ENCODE results near the gene PNLIPRP2. TPM values are rescaled to one million over a fixed set of nuclear protein-coding genes. Genes with fewer than 3 reads are reported as not detected.

Gene PNLIPRP2
- total and polyA plus RNA-seq, 2 of the 8 experiments (the other 6 are each of a cell fraction or from before 2014, with no cell fraction given) = 0.11 TPM; not detected in 1

DNA sequence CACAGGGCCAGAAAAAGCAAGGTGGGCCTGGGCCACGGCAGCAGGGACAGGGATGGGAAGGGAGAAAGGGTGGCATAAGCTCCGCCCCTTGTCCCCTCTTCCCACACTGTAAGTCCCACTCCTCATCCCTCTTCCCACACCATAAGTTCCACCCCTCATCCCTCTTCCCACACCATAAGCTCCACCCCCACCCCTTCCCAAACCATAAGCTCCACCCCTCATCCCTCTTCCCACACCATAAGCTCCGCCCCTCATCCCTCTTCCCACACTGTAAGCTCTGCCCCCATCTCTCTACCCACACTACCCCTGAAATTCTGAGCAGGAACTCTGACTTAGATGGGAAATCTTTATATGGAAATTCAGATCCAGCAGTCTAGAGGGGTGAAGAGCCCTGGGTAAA is 65.9 kb downstream of the PNLIPRP2 start:
- Histone ChIP-seq H3K79me1 (ENCODE audit: low read depth, low read length) (no peaks in the 10 kb centered on the region), H3K4me2 (ENCODE audit: insufficient read depth in 1 of 2, low read depth in 2 of 2, low read length in 2 of 2) (no peak overlapping the region), H3K9ac (replicated peaks in 1 of 4; ENCODE audit: extremely low read depth in 1 of 4, low read depth in 3 of 4, low read length in 3 of 4) (no peak overlapping the region), H2BK5ac (ENCODE audit: low read depth, low read length) (no peak overlapping the region), H2BK120ac (replicated peaks; ENCODE audit: low read depth, low read length) (no peak overlapping the region), H3K27ac (ENCODE audit: low read depth, low read length) (no peak overlapping the region), H4K20me1 (replicated peaks in 1 of 2; ENCODE audit: control insufficient read depth in 1 of 2, insufficient read depth in 2 of 2, low read length in 2 of 2) (no peaks in the 10 kb centered on the region), H2BK12ac (ENCODE audit: low read depth, low read length) (no peak overlapping the region), H4K91ac (replicated peaks; ENCODE audit: insufficient read length, low read length) (no peak overlapping the region), H4K5ac (ENCODE audit: insufficient read length, low read depth, low read length) (no peak overlapping the region), H3K14ac (ENCODE audit: insufficient read length) (no peak overlapping the region), H2BK20ac (ENCODE audit: low read length) (no peak overlapping the region), H2AFZ (ENCODE audit: low read length) (no peak overlapping the region), H2AK5ac (ENCODE audit: low read depth, low read length) (no peak overlapping the region), H3K36me3 (ENCODE audit: control insufficient read depth in 2 of 4, insufficient read depth in 4 of 4, low read length in 3 of 4) (no peaks in the 10 kb centered on the region), H3K23ac (ENCODE audit: insufficient read length) (no peak overlapping the region), H3K27me3 (replicated peaks in 1 of 4; ENCODE audit: control insufficient read depth in 3 of 4, extremely low read depth in 1 of 4, insufficient read depth in 3 of 4, low read length in 3 of 4) (no peaks in the 10 kb centered on the region; a peak in 3 of 7 replicates), H3K4ac (replicated peaks; ENCODE audit: insufficient read length, low read depth, low read length) (no peak overlapping the region), H3K79me2 (ENCODE audit: control insufficient read depth in 1 of 2, insufficient read depth in 2 of 2, low read length in 2 of 2) (no peaks in the 10 kb centered on the region), H3K9me3 (ENCODE audit: insufficient read depth in 2 of 2, low read depth in 1 of 2, low read length in 1 of 2) (no peaks in the 10 kb centered on the region), H3K4me3 (ENCODE audit: extremely low read depth in 1 of 4, insufficient read depth in 2 of 4, low read depth in 3 of 4, low read length in 4 of 4) (no peak overlapping the region), H3K18ac (ENCODE audit: extremely low read depth, low read length) (no peak overlapping the region), H2BK15ac (ENCODE audit: low read length) (0 out of 2 replicates have a peak overlapping the region, but pooled peaks have one; percentile 23), H3K23me2 (ENCODE audit: low read depth, low read length) (no peaks in the 10 kb centered on the region), H3K4me1 (replicated peaks in 1 of 4; ENCODE audit: control insufficient read depth in 3 of 4, insufficient read depth in 4 of 4, low read length in 3 of 4) (peaks cover 0 to 13% (median 3%) of the 10 kb centered on the region in 4 experiments; a peak in 3 of 7 replicates), H3K56ac (replicated peaks; ENCODE audit: insufficient read length, low read depth, low read length) (no peak overlapping the region), H4K8ac (ENCODE audit: extremely low read depth, insufficient read depth, low read length) (no peak overlapping the region)
- CTCF ChIA-PET (ENCODE audit: partially characterized antibody) = interaction anchor here (0.7 to 12.9 kb wide), 16 partner anchors 13 to 806 kb away, joined by 3 to 223 read pairs (median 4); no protein-coding TSS in a partner anchor
- FAIRE-seq (no peak), DNase-seq (ENCODE audit: low read depth in 1 of 2, low spot score in 2 of 2) (no peak)
- POLR2A ChIA-PET (ENCODE audit: partially characterized antibody) = no interaction called here
- WGBS, 2 experiments (ENCODE audit: extremely low coverage in 1 of 2, insufficient coverage in 1 of 2, insufficient read length in 1 of 2, insufficient replicate concordance in 2 of 2, low coverage in 1 of 2, low lambda C conversion rate in 2 of 2, missing lambda C conversion rate in 1 of 2) = 83% methylated on average over 2 of the region's 3 CpGs; no CpG with 5 or more reads in 1 of the 2 experiments
- TF ChIP-seq BRCA1 (IDR thresholded peaks at IDR 0.05; ENCODE audit: low read depth, low read length) (no peak), CREB1 (IDR thresholded peaks at IDR 0.05) (no peak), KDM1A (IDR thresholded peaks at IDR 0.05; ENCODE audit: borderline replicate concordance, low read length) (no peak), ZNF274 (IDR thresholded peaks at IDR 0.05; ENCODE audit: borderline replicate concordance, extremely low read depth, low read length) (no peak), BACH1 (IDR thresholded peaks at IDR 0.05; ENCODE audit: low read length) (no peak), NANOG (IDR thresholded peaks at IDR 0.05; ENCODE audit: insufficient read depth, low read depth, low read length, poor library complexity, severe bottlenecking) (no peak), TEAD4 (IDR thresholded peaks at IDR 0.05; ENCODE audit: low read depth, low read length) (no peak), MAFK (IDR thresholded peaks at IDR 0.05; ENCODE audit: low read depth, low read length) (no peak), SUZ12 (IDR thresholded peaks at IDR 0.05; ENCODE audit: low read length) (no peak), TAF1 (IDR thresholded peaks at IDR 0.05; ENCODE audit: low read depth, low read length) (no peak)
- TF ChIP-seq, protein P1, sequence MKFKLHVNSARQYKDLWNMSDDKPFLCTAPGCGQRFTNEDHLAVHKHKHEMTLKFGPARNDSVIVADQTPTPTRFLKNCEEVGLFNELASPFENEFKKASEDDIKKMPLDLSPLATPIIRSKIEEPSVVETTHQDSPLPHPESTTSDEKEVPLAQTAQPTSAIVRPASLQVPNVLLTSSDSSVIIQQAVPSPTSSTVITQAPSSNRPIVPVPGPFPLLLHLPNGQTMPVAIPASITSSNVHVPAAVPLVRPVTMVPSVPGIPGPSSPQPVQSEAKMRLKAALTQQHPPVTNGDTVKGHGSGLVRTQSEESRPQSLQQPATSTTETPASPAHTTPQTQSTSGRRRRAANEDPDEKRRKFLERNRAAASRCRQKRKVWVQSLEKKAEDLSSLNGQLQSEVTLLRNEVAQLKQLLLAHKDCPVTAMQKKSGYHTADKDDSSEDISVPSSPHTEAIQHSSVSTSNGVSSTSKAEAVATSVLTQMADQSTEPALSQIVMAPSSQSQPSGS (IDR thresholded peaks at IDR 0.05; ENCODE audit: low read length) = no peak
- TF ChIP-seq, protein P2, sequence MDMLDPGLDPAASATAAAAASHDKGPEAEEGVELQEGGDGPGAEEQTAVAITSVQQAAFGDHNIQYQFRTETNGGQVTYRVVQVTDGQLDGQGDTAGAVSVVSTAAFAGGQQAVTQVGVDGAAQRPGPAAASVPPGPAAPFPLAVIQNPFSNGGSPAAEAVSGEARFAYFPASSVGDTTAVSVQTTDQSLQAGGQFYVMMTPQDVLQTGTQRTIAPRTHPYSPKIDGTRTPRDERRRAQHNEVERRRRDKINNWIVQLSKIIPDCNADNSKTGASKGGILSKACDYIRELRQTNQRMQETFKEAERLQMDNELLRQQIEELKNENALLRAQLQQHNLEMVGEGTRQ (IDR thresholded peaks at IDR 0.05; ENCODE audit: low read length) = no peak
